GM21717 (cell line): ENCODE measurements around the gene APP.

Experiments used
- ATAC-seq: cut with Tn5 transposase; IDR thresholded peaks from one replicate; pipeline ENCODE4 v1.9.1; 2021; ENCODE audit warnings: mild to moderate bottlenecking, moderate library complexity; ENCODE audit not compliant: unreplicated experiment

Gene APP

DNA sequence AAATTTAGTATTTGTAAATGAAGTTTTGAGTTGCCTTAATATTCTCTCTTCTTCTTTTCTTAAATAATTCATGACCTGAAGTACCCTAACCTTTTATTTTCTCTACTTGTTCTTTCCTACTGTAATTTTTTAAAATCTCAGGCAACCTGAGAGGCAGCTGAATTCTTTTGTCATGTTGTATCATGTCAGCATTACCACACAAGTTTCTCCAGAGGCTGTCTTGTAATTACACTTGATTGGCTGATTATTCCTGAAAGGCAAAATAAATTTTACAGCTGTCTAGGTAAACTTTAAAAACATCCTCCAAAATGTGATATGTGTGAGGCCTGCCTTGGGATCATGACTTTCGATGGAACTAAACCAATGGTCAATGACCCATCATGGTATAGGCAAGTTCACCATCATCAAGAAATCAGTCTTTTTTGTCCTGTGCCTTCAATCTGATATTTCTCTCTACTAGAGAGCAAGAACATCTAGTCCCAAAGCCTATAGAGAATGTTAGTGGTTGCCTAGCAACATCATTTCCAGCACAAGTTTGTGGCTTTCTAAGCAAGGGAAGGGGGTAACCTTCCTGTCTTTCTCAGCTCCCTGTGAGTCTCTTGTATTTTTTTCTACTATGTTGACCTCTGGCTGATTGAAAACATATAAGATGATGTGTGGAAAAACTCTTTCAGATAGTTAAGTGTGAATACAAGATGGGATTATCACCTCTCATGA is 320.3 kb downstream of the APP start:
- ATAC-seq = no peak

DNA sequence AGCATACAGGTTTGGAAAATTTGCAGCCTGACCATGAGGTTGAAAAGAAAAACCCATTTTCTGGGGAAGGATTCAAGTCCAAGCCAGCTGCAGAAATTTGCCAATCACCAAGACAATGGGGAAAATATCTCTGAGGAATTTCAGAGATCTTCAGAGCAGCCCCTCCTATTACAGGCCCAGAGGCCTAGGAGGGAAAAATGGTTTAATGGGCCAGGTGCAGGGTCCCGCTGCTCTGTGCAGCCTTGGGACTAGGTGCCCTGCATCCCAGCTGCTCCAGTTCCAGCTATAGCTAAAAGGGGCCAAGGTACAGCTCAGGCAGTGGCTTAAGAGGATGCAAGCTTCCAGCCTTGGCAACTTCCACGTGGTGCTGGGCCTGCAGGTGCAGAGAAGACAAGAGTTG is 322.3 kb downstream of the APP start:
- ATAC-seq = no peak

GRCh38 chr21:25845729-25846256 is 324.8 kb downstream of the APP start:
- ATAC-seq = no peak

- ATAC-seq = no peak
Observed at GRCh38 chr21:25842925-25843324, 327.6 kb downstream of the APP start.

DNA sequence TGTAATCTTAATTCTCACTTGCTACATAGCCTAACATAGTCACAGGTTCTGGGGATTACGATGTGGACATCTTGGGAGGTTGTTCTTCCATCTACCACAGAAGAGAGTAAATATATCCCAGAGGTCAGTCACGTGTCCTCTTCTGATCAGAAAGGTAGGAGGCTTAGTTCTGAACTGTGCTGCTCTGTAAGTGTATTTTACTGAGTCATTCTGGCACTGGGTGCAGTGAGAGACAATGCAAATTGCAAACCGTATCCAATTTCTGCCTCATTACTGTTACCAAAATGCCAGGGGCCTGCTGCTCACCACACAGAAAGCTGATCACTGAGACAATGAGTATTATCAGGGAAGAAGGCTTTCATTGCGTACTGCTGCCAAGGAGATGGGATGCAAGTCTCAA is 331.8 kb downstream of the APP start:
- ATAC-seq = no peak

DNA sequence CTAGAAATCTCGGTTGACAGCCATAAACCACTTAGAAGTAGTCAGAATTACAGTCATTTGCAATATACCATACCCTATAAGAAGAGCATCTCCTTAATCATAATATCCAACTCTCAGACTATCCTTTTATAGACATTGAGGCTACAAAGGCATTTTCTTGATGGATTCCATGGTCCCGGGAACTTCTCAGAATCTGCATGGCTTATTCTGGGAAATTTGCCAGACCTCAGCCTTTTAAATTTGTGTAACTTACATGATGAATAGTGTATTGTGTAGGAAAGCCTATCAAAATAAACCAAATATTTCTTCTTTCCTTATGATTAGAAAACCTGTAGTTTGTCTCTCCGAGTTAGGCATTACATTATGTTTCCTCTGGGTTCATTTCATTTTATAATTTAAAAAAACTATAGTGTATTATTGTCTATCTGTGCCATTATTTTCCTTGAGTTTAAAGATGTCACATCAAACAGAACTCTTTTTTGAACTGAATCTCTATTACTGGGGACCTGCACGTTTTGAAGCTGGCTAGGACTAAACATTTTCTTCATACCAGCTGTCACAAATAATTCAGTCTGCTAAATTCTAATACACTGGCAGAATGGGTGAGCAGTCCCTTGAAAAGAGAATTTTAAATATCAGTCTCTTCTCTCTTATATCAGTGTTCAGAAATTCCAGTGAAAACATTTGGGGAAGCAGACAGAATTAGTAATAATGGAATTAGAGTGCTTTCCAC is 332.9 kb downstream of the APP start:
- ATAC-seq = no peak

- ATAC-seq = no peak
Observed at GRCh38 chr21:25836396-25836795, 334.2 kb downstream of the APP start.

DNA sequence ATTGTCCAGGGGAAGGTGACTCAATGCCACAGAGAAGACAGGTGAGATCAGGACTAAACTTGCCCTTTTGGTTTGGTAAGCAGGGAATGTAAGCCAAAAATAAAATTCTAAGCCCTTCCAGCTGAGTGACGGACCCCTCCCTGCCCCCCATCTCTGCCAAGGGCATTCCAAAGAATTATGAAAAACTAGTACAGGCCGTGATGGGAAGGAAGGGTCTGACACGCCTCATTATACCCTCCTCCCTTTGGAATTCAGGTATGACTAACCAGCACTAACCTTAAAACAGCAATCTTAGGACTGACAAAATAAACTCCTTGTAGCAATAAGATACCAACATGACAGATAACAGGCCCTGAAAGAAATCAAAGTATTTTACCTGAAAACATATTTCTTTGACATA is 336.2 kb downstream of the APP start:
- ATAC-seq = no peak

DNA sequence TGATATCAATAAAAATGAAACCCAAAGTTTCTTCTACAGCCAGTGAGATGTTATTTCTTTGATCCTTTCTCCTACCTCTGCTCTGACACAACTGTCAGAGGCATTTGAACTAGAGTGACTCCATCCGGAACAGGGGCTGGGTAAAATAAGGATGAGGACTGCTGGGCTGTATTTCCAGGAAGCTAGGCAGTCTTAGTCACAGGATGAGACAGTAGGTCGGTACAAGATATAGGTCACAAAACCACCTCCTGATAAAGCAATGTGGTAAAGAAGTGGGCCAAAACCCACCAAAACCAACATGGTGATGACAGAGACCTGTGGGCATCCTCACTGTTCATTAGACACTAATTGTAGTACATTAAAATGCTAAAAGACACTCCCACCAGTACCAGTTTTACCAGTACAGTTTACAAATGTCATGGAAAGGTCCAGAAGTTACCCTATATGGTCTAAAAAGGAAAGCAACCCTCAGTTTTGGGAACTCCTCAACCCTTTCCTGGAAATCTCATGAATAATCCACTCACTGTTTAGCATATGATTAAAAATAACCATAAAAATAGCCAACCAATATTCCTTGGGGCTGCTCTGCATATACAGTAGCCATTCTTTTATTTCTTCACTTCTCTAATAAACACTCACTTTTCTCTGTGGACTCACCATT is 339.1 kb downstream of the APP start:
- no peak for ATAC-seq
